Spinal cord (tissue), 9 donors: ENCODE measurements around the gene TMEM207. TPM values are rescaled to one million over a fixed set of nuclear protein-coding genes. Genes with fewer than 3 reads are reported as not detected.

ENCODE experiments used
- DNase-seq, 6 donors: peaks; one replicate each; pipeline versions ENCODE4 v3.0.0 to v3.0.0-alpha.2; 2013 to 2015; ENCODE audit warnings: low spot score in 6 of 6, low read depth in 4 of 6
- H3K27ac ChIP-seq: one replicate; pipeline ENCODE4 v1.5.1; 2013; ENCODE audit warnings: low read depth, low read length, control low read depth
- H3K27me3 ChIP-seq: one replicate; pipeline ENCODE4 v1.6.1; 2013; ENCODE audit warnings: low read length; ENCODE audit not compliant: control insufficient read depth, insufficient read depth
- H3K36me3 ChIP-seq: one replicate; pipeline ENCODE4 v1.6.1; 2013; ENCODE audit warnings: low read length; ENCODE audit not compliant: control insufficient read depth, insufficient read depth
- H3K4me1 ChIP-seq: one replicate; pipeline ENCODE4 v1.6.1; 2013; ENCODE audit warnings: low read length; ENCODE audit not compliant: control insufficient read depth, insufficient read depth
- H3K4me3 ChIP-seq: one replicate; pipeline ENCODE4 v1.5.1; 2013; ENCODE audit warnings: low read depth, low read length, control low read depth
- H3K9me3 ChIP-seq: one replicate; pipeline ENCODE4 v1.6.1; 2013; ENCODE audit warnings: low read length; ENCODE audit not compliant: control insufficient read depth, insufficient read depth
- polyA plus RNA-seq, 2 donors: library from polyadenylated mRNA; unstranded; fragments of 120-200 nt; gene quantifications; one replicate each; pipeline ENCODE4 v1.2.1, GENCODE V29; 2013; ENCODE audit not compliant: insufficient read length in 2 of 2
- total RNA-seq, 2 donors: library from RNA; depleted of rRNA in 1 of 2; stranded (reverse); fragments of 120-200 nt in 1 of 2; fragments of >200 nt in 1 of 2; gene quantifications; one replicate each; pipeline versions ENCODE4 v1.2.3 to v1.2.4, GENCODE V29; 2013 to 2014

TMEM207 gene
- total and polyA plus RNA-seq, 4 donors: not detected

- Histone ChIP-seq H3K9me3 (no peaks in the 10 kb centered on the region), H3K4me1 (no peaks in the 10 kb centered on the region), H3K4me3 (no peak overlapping the region), H3K27me3 (no peaks in the 10 kb centered on the region), H3K36me3 (no peaks in the 10 kb centered on the region), H3K27ac (no peak overlapping the region)
- no peak for DNase-seq
Measured at GRCh38 chr3:190380184-190380583, 69.5 kb downstream of the TMEM207 start.

Other genes with a start within 250 kb of the TMEM207 start
- 10 to 100 TPM in 1 of 2 donors, 1 to 10 TPM in 1; 9.9 to 11.4 TPM for gene CLDN1, start 127.5 kb downstream of the TMEM207 start, total RNA-seq
- gene CLDN1, start 127.5 kb downstream of the TMEM207 start, polyA plus RNA-seq: 1 to 10 TPM; 5.3 to 5.5 TPM
- under 1 TPM; 0.39 to 0.50 TPM for gene CLDN16, start 61.7 kb downstream of the TMEM207 start, total RNA-seq
- gene CLDN16, start 61.7 kb downstream of the TMEM207 start, polyA plus RNA-seq: under 1 TPM; 0.41 to 0.90 TPM
- 10 to 100 TPM; 15.4 to 26.0 TPM for gene IL1RAP, start 64.2 kb upstream of the TMEM207 start, total RNA-seq
- 10 to 100 TPM; 16.9 to 26.7 TPM for gene IL1RAP, start 64.2 kb upstream of the TMEM207 start, polyA plus RNA-seq